ENCODE results near the gene FAM131A. TPM values are rescaled to one million over a fixed set of nuclear protein-coding genes. Genes with fewer than 3 reads are reported as not detected.

FAM131A gene
- total and polyA plus RNA-seq, 9 of the 15 experiments (the other 6 are each of a cell fraction or from before 2014, with no cell fraction given): 0.48 to 11.1 (median 4.3) TPM

DNA sequence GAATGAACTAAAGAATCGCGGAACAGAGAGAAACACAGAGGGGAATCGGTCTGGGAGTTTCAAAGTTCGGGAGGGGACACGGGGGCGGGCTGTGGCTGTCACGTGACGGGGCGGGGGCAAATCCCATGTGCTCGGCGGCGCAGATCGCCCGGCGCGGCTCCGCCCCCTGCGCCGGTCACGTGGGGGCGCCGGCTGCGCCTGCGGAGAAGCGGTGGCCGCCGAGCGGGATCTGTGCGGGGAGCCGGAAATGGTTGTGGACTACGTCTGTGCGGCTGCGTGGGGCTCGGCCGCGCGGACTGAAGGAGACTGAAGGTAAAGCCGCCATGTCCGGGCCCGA, 23.1 kb upstream of the FAM131A start, which contains the start of gene EIF4G1 (continued):
- TF ChIP-seq, protein P1, sequence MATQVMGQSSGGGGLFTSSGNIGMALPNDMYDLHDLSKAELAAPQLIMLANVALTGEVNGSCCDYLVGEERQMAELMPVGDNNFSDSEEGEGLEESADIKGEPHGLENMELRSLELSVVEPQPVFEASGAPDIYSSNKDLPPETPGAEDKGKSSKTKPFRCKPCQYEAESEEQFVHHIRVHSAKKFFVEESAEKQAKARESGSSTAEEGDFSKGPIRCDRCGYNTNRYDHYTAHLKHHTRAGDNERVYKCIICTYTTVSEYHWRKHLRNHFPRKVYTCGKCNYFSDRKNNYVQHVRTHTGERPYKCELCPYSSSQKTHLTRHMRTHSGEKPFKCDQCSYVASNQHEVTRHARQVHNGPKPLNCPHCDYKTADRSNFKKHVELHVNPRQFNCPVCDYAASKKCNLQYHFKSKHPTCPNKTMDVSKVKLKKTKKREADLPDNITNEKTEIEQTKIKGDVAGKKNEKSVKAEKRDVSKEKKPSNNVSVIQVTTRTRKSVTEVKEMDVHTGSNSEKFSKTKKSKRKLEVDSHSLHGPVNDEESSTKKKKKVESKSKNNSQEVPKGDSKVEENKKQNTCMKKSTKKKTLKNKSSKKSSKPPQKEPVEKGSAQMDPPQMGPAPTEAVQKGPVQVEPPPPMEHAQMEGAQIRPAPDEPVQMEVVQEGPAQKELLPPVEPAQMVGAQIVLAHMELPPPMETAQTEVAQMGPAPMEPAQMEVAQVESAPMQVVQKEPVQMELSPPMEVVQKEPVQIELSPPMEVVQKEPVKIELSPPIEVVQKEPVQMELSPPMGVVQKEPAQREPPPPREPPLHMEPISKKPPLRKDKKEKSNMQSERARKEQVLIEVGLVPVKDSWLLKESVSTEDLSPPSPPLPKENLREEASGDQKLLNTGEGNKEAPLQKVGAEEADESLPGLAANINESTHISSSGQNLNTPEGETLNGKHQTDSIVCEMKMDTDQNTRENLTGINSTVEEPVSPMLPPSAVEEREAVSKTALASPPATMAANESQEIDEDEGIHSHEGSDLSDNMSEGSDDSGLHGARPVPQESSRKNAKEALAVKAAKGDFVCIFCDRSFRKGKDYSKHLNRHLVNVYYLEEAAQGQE (IDR thresholded peaks at IDR 0.05; ENCODE audit: borderline replicate concordance): peak; percentile 91
- TF ChIP-seq, protein P1 (CRISPR knock-in tag; IDR thresholded peaks at IDR 0.05; ENCODE audit: low read depth): no peak
- TF ChIP-seq TAF1 (IDR thresholded peaks at IDR 0.05; ENCODE audit: control insufficient read depth, extremely low read depth, insufficient read depth, low read length, severe bottlenecking): peak; percentile 88
- TF ChIP-seq, protein P2, sequence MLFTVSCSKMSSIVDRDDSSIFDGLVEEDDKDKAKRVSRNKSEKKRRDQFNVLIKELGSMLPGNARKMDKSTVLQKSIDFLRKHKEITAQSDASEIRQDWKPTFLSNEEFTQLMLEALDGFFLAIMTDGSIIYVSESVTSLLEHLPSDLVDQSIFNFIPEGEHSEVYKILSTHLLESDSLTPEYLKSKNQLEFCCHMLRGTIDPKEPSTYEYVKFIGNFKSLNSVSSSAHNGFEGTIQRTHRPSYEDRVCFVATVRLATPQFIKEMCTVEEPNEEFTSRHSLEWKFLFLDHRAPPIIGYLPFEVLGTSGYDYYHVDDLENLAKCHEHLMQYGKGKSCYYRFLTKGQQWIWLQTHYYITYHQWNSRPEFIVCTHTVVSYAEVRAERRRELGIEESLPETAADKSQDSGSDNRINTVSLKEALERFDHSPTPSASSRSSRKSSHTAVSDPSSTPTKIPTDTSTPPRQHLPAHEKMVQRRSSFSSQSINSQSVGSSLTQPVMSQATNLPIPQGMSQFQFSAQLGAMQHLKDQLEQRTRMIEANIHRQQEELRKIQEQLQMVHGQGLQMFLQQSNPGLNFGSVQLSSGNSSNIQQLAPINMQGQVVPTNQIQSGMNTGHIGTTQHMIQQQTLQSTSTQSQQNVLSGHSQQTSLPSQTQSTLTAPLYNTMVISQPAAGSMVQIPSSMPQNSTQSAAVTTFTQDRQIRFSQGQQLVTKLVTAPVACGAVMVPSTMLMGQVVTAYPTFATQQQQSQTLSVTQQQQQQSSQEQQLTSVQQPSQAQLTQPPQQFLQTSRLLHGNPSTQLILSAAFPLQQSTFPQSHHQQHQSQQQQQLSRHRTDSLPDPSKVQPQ (CRISPR knock-in tag; IDR thresholded peaks at IDR 0.05; ENCODE audit: borderline replicate concordance): no peak
- TF ChIP-seq DIDO1 (tag; IDR thresholded peaks at IDR 0.05; ENCODE audit: low read depth): no peak
- TF ChIP-seq SIN3A (IDR thresholded peaks at IDR 0.05; ENCODE audit: borderline replicate concordance in 2 of 2, control insufficient read depth in 1 of 2, low read depth in 2 of 2, low read length in 2 of 2): peak in 1 of 2 experiments; percentile 59; a peak in 1 of 4 replicates
- TF ChIP-seq, protein P3, sequence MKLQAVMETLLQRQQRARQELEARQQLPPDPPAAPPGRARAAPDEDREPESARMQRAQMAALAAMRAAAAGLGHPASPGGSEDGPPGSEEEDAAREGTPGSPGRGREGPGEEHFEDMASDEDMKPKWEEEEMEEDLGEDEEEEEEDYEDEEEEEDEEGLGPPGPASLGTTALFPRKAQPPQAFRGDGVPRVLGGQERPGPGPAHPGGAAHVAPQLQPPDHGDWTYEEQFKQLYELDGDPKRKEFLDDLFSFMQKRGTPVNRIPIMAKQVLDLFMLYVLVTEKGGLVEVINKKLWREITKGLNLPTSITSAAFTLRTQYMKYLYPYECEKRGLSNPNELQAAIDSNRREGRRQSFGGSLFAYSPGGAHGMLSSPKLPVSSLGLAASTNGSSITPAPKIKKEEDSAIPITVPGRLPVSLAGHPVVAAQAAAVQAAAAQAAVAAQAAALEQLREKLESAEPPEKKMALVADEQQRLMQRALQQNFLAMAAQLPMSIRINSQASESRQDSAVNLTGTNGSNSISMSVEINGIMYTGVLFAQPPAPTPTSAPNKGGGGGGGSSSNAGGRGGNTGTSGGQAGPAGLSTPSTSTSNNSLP (IDR thresholded peaks at IDR 0.05; ENCODE audit: borderline replicate concordance, low read depth, low read length): no peak
- TF ChIP-seq, protein P4, sequence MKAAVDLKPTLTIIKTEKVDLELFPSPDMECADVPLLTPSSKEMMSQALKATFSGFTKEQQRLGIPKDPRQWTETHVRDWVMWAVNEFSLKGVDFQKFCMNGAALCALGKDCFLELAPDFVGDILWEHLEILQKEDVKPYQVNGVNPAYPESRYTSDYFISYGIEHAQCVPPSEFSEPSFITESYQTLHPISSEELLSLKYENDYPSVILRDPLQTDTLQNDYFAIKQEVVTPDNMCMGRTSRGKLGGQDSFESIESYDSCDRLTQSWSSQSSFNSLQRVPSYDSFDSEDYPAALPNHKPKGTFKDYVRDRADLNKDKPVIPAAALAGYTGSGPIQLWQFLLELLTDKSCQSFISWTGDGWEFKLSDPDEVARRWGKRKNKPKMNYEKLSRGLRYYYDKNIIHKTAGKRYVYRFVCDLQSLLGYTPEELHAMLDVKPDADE (conservative IDR thresholded peaks at IDR 0.05; ENCODE audit: control insufficient read depth, low read depth, low read length): 0 out of 2 replicates have a peak, but pooled peaks have one; percentile 16
- TF ChIP-seq PML (IDR thresholded peaks at IDR 0.05; ENCODE audit: low read length): peak; percentile 25; the same call in 1 of the 2 replicates
- peak in 2 of 3 experiments; percentile 81 to 85 for TF ChIP-seq YY1 (IDR thresholded peaks at IDR 0.05; ENCODE audit: borderline replicate concordance in 1 of 3, control insufficient read depth in 1 of 3, extremely low read depth in 1 of 3, insufficient read depth in 3 of 3, insufficient read length in 1 of 3, insufficient replicate concordance in 2 of 3, low read depth in 1 of 3, low read length in 2 of 3)
- no peak for TF ChIP-seq MTA1 (IDR thresholded peaks at IDR 0.05; ENCODE audit: borderline replicate concordance)
